GM23338 (cell line): ENCODE results near the gene CCL14. TPM values are rescaled to one million over a fixed set of nuclear protein-coding genes. Genes with fewer than 3 reads are reported as not detected.

ENCODE experiments used
- ATAC-seq: fragments of 200-7000 bp; cut with Tn5 transposase; 3 replicates; pipeline ENCODE4 v1.9.1; 2020
- DNase-seq: peaks from one replicate; pipeline ENCODE4 v3.0.0-alpha.2; 2015; ENCODE audit warnings: low spot score
- H2AFZ ChIP-seq: fragments of 200-600 bp; sonication (generic); 2 replicates; pipeline ENCODE4 v1.8.0; 2016; ENCODE audit warnings: antibody characterized with exemption, mild to moderate bottlenecking, moderate library complexity
- H3F3A ChIP-seq: fragments of 200-600 bp; sonication (generic); replicated peaks from 2 replicates; pipeline ENCODE4 v1.8.0; 2017; ENCODE audit warnings: antibody characterized with exemption, mixed run types, low read depth
- H3K27ac ChIP-seq: fragments of 200-600 bp; sonication (generic); 2 replicates; pipeline ENCODE4 v1.6.1; 2016; ENCODE audit warnings: low read depth
- H3K27me3 ChIP-seq: fragments of 200-600 bp; sonication (generic); 2 replicates; pipeline ENCODE4 v1.8.0; 2016; ENCODE audit warnings: mild to moderate bottlenecking, mixed run types, moderate library complexity; ENCODE audit not compliant: insufficient read depth
- H3K36me3 ChIP-seq: fragments of 200-600 bp; sonication (generic); 2 replicates; pipeline ENCODE4 v1.8.0; 2016; ENCODE audit warnings: mild to moderate bottlenecking; ENCODE audit not compliant: insufficient read depth
- H3K4me1 ChIP-seq: fragments of 200-600 bp; sonication (generic); 2 replicates; pipeline ENCODE4 v1.8.0; 2016; ENCODE audit warnings: mild to moderate bottlenecking, moderate library complexity; ENCODE audit not compliant: insufficient read depth
- H3K4me2 ChIP-seq: fragments of 200-600 bp; sonication (generic); 2 replicates; pipeline ENCODE4 v1.7.1; 2017; ENCODE audit warnings: mixed run types
- H3K4me3 ChIP-seq: fragments of 200-600 bp; sonication (generic); 2 replicates; pipeline ENCODE4 v1.6.1; 2016; ENCODE audit warnings: mixed run types
- H3K79me2 ChIP-seq: fragments of 200-600 bp; sonication (generic); replicated peaks from 2 replicates; pipeline ENCODE4 v1.8.0; 2017; ENCODE audit warnings: mild to moderate bottlenecking; ENCODE audit not compliant: insufficient read depth
- H3K9me2 ChIP-seq: fragments of 200-600 bp; sonication (generic); 2 replicates; pipeline ENCODE4 v1.8.0; 2017; ENCODE audit not compliant: insufficient read depth
- H4K20me1 ChIP-seq: fragments of 200-600 bp; sonication (generic); replicated peaks from 2 replicates; pipeline ENCODE4 v1.8.0; 2017; ENCODE audit warnings: mild to moderate bottlenecking; ENCODE audit not compliant: insufficient read depth
- H3K27ac Mint-ChIP-seq: 2 replicates; pipeline ENCODE4 v1.8.0; 2020; ENCODE audit warnings: inconsistent platforms, mild to moderate bottlenecking, moderate library complexity, mixed read lengths
- H3K27me3 Mint-ChIP-seq: 3 replicates; pipeline ENCODE4 v1.8.0; 2022; ENCODE audit warnings: low read depth, mild to moderate bottlenecking, moderate library complexity, mixed read lengths, inconsistent platforms; ENCODE audit not compliant: insufficient read depth, poor library complexity
- H3K36me3 Mint-ChIP-seq: 3 replicates; pipeline ENCODE4 v1.8.0; 2021; ENCODE audit warnings: low read depth, mild to moderate bottlenecking, inconsistent platforms, moderate library complexity, mixed read lengths
- H3K4me1 Mint-ChIP-seq: 3 replicates; pipeline ENCODE4 v1.8.0; 2020; ENCODE audit warnings: mild to moderate bottlenecking, inconsistent platforms, mixed read lengths
- H3K4me3 Mint-ChIP-seq: 3 replicates; pipeline ENCODE4 v1.8.0; 2021; ENCODE audit warnings: moderate library complexity, mild to moderate bottlenecking, inconsistent platforms, mixed read lengths
- H3K9me3 Mint-ChIP-seq: 3 replicates; pipeline ENCODE4 v1.8.0; 2020; ENCODE audit warnings: moderate library complexity, mild to moderate bottlenecking, inconsistent platforms, mixed read lengths
- CREB1 ChIP-seq: fragments of 250-450 bp; sonication (Bioruptor Pico); IDR thresholded peaks from 2 replicates; pipeline ENCODE4 v1.5.0; 2020; ENCODE audit warnings: low read depth, mild to moderate bottlenecking, moderate library complexity
- EZH2 ChIP-seq: fragments of 200-600 bp; sonication (generic); IDR thresholded peaks from one replicate; pipeline ENCODE4 v1.8.0; 2017; ENCODE audit warnings: antibody characterized with exemption, mild to moderate bottlenecking, low read depth; ENCODE audit not compliant: unreplicated experiment
- JUNB ChIP-seq: IDR thresholded peaks from one replicate; pipeline ENCODE4 v1.6.1; 2016; ENCODE audit warnings: antibody characterized with exemption; ENCODE audit not compliant: unreplicated experiment
- STAT1 ChIP-seq: IDR thresholded peaks from one replicate; pipeline ENCODE4 v1.6.1; 2016; ENCODE audit warnings: antibody characterized with exemption; ENCODE audit not compliant: unreplicated experiment
- ZNF462 ChIP-seq: fragments of 250-450 bp; sonication (Bioruptor Pico); IDR thresholded peaks from 2 replicates; pipeline ENCODE4 v1.5.0; 2020; ENCODE audit warnings: mild to moderate bottlenecking, moderate library complexity
- polyA plus RNA-seq: library from polyadenylated mRNA; unstranded; fragments of >200 nt; fragmentation: Nextera tagmentation; extraction: Ambion mirVana; gene quantifications from 2 replicates; pipeline ENCODE4 v1.2.1, GENCODE V29; 2016
- total RNA-seq: library from RNA; depleted of rRNA; stranded (reverse); fragments of >200 nt; shearing (Covaris generic); gene quantifications from 2 replicates; pipeline ENCODE4 v1.2.3, GENCODE V29; 2014
- TF ChIP-seq, protein P1 (sequence below), 2 experiments: fragments of 200-600 bp in 1 of 2; sonication (generic) in 1 of 2; conservative IDR thresholded peaks; 2 replicates each; pipeline versions ENCODE4 v1.5.1 to v1.6.1; 2016 to 2017; ENCODE audit warnings: antibody characterized with exemption in 2 of 2, low read depth in 2 of 2, mild to moderate bottlenecking in 2 of 2, moderate library complexity in 1 of 2
- TF ChIP-seq, protein P2 (sequence below): IDR thresholded peaks from 2 replicates; pipeline ENCODE4 v1.6.1; 2016; ENCODE audit warnings: antibody characterized with exemption

CCL14 gene
- total and polyA plus RNA-seq, 2 experiments from 2014 or later, result not detected

GRCh38 chr17:35969558-35970380 is 16.8 kb downstream of the CCL14 start:
- no peaks in the 10 kb centered on the region for H4K20me1 ChIP-seq
- Mint-ChIP-seq H3K36me3 (no peaks in the 10 kb centered on the region), H3K4me1 (peaks cover 3% of the 10 kb centered on the region; the same call in 1 of the 3 replicates), H3K9me3 (no peaks in the 10 kb centered on the region), H3K27me3 (peaks cover 2% of the 10 kb centered on the region), H3K4me3 (no peak overlapping the region), H3K27ac (peak overlapping the region; percentile 56; the same call in 1 of the 2 replicates)
- H2AFZ ChIP-seq, result peak overlapping the region; percentile 60; the same call in 1 of the 2 replicates
- no peak for TF ChIP-seq JUNB
- TF ChIP-seq, protein P1, sequence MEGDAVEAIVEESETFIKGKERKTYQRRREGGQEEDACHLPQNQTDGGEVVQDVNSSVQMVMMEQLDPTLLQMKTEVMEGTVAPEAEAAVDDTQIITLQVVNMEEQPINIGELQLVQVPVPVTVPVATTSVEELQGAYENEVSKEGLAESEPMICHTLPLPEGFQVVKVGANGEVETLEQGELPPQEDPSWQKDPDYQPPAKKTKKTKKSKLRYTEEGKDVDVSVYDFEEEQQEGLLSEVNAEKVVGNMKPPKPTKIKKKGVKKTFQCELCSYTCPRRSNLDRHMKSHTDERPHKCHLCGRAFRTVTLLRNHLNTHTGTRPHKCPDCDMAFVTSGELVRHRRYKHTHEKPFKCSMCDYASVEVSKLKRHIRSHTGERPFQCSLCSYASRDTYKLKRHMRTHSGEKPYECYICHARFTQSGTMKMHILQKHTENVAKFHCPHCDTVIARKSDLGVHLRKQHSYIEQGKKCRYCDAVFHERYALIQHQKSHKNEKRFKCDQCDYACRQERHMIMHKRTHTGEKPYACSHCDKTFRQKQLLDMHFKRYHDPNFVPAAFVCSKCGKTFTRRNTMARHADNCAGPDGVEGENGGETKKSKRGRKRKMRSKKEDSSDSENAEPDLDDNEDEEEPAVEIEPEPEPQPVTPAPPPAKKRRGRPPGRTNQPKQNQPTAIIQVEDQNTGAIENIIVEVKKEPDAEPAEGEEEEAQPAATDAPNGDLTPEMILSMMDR (conservative IDR thresholded peaks at IDR 0.05; ENCODE audit: low read depth in 2 of 2), result peak; percentile 76 to 88
- H3K27ac ChIP-seq, result no peak overlapping the region
- no peak overlapping the region for H3K4me3 ChIP-seq
- no peaks in the 10 kb centered on the region for H3K36me3 ChIP-seq
- no peaks in the 10 kb centered on the region for H3F3A ChIP-seq
- DNase-seq (peak; percentile 93), ATAC-seq (peak; percentile 95)
- H3K79me2 ChIP-seq, result no peaks in the 10 kb centered on the region
- 0 out of 2 replicates have a peak, but pooled peaks cover 4% of the 10 kb centered on the region for H3K4me1 ChIP-seq
- H3K27me3 ChIP-seq, result no peaks in the 10 kb centered on the region
- H3K9me2 ChIP-seq, result no peaks in the 10 kb centered on the region
- H3K4me2 ChIP-seq, result no peak overlapping the region

GRCh38 chr17:35968520-35969054 is 17.9 kb downstream of the CCL14 start:
- Mint-ChIP-seq H3K4me3 (no peak overlapping the region), H3K27me3 (peaks cover 2% of the 10 kb centered on the region), H3K36me3 (no peaks in the 10 kb centered on the region), H3K27ac (no peak overlapping the region), H3K9me3 (no peaks in the 10 kb centered on the region), H3K4me1 (peaks cover 3% of the 10 kb centered on the region; the same call in 1 of the 3 replicates)
- Histone ChIP-seq H3F3A (no peaks in the 10 kb centered on the region), H3K9me2 (no peaks in the 10 kb centered on the region), H3K79me2 (no peaks in the 10 kb centered on the region), H3K27me3 (no peaks in the 10 kb centered on the region), H3K36me3 (no peaks in the 10 kb centered on the region), H2AFZ (no peak overlapping the region), H4K20me1 (no peaks in the 10 kb centered on the region), H3K4me3 (no peak overlapping the region), H3K4me1 (0 out of 2 replicates have a peak, but pooled peaks cover 4% of the 10 kb centered on the region), H3K27ac (no peak overlapping the region), H3K4me2 (no peak overlapping the region)
- DNase-seq (no peak), ATAC-seq (no peak)
- TF ChIP-seq EZH2, result no peak
- TF ChIP-seq ZNF462, result no peak
- TF ChIP-seq CREB1, result no peak
- TF ChIP-seq JUNB, result no peak
- TF ChIP-seq, protein P1 (conservative IDR thresholded peaks at IDR 0.05; ENCODE audit: low read depth in 2 of 2), result no peak
- TF ChIP-seq, protein P2, sequence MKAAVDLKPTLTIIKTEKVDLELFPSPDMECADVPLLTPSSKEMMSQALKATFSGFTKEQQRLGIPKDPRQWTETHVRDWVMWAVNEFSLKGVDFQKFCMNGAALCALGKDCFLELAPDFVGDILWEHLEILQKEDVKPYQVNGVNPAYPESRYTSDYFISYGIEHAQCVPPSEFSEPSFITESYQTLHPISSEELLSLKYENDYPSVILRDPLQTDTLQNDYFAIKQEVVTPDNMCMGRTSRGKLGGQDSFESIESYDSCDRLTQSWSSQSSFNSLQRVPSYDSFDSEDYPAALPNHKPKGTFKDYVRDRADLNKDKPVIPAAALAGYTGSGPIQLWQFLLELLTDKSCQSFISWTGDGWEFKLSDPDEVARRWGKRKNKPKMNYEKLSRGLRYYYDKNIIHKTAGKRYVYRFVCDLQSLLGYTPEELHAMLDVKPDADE, result no peak
- TF ChIP-seq STAT1, result no peak
